Neural cell (in vitro differentiated cells): ENCODE data around the gene TPM2. TPM values are rescaled to one million over a fixed set of nuclear protein-coding genes. Genes with fewer than 3 reads are reported as not detected.

Experiments
- H2AFZ ChIP-seq: fragments of 200-600, 300-800 bp; sonication (generic), shearing (Covaris generic); 2 replicates; pipeline ENCODE4 v1.6.0; 2014; ENCODE audit warnings: low read depth, mild to moderate bottlenecking, antibody characterized with exemption, low read length, moderate library complexity
- H3F3A ChIP-seq: fragments of 200-600 bp; shearing (Covaris generic); 2 replicates; pipeline ENCODE4 v1.6.1; 2016; ENCODE audit warnings: mild to moderate bottlenecking, moderate library complexity, mixed read lengths, antibody characterized with exemption, low read length; ENCODE audit not compliant: insufficient read depth, poor library complexity, severe bottlenecking
- H3K27ac ChIP-seq: fragments of 200-600, 300-800 bp; sonication (generic), shearing (Covaris generic); 2 replicates; pipeline ENCODE4 v1.5.1; 2014; ENCODE audit warnings: mild to moderate bottlenecking, low read length, moderate library complexity
- H3K27me3 ChIP-seq: fragments of 300-800, 200-600 bp; sonication (generic), shearing (Covaris generic); 2 replicates; pipeline ENCODE4 v1.6.0; 2014; ENCODE audit warnings: mild to moderate bottlenecking, low read depth, low read length, moderate library complexity; ENCODE audit not compliant: insufficient read depth
- H3K36me3 ChIP-seq: fragments of 300-800, 200-600 bp; sonication (generic), shearing (Covaris generic); 2 replicates; pipeline ENCODE4 v1.5.1; 2014; ENCODE audit warnings: mild to moderate bottlenecking, antibody characterized with exemption, low read length, moderate library complexity; ENCODE audit not compliant: insufficient read depth
- H3K4me2 ChIP-seq: fragments of 300-800, 200-600 bp; sonication (generic), shearing (Covaris generic); 2 replicates; pipeline ENCODE4 v1.6.0; 2014; ENCODE audit warnings: mild to moderate bottlenecking, low read length
- H3K4me3 ChIP-seq: fragments of 300-800, 200-600 bp; sonication (generic), shearing (Covaris generic); 2 replicates; pipeline ENCODE4 v1.5.1; 2014; ENCODE audit warnings: mild to moderate bottlenecking, low read length, moderate library complexity
- H3K79me2 ChIP-seq: fragments of 200-600 bp; shearing (Covaris generic); replicated peaks from 2 replicates; pipeline ENCODE4 v1.6.0; 2014; ENCODE audit warnings: mild to moderate bottlenecking, low read length, moderate library complexity; ENCODE audit not compliant: insufficient read depth
- H3K9ac ChIP-seq: fragments of 300-800, 200-600 bp; sonication (generic), shearing (Covaris generic); 2 replicates; pipeline ENCODE4 v1.6.1; 2016; ENCODE audit warnings: mild to moderate bottlenecking, low read length, mixed read lengths
- H3K9me2 ChIP-seq: fragments of 200-600 bp; shearing (Covaris generic); 2 replicates; pipeline ENCODE4 v1.6.1; 2016; ENCODE audit warnings: mild to moderate bottlenecking, low read length, mixed read lengths; ENCODE audit not compliant: insufficient read depth
- H3K9me3 ChIP-seq: fragments of 200-600, 300-800 bp; sonication (generic), shearing (Covaris generic); 2 replicates; pipeline ENCODE4 v1.6.1; 2016; ENCODE audit warnings: mild to moderate bottlenecking, mixed run types, low read length, moderate library complexity, mixed read lengths
- H4K20me1 ChIP-seq: fragments of 200-600 bp; shearing (Covaris generic); 2 replicates; pipeline ENCODE4 v1.6.1; 2016; ENCODE audit warnings: mild to moderate bottlenecking, mixed run types; ENCODE audit not compliant: insufficient read depth
- CTCF ChIP-seq: fragments of 450-650 bp; IDR thresholded peaks from 2 replicates; pipeline ENCODE4 v1.5.1; 2014; ENCODE audit warnings: antibody characterized with exemption, mild to moderate bottlenecking, moderate library complexity; ENCODE audit not compliant: poor library complexity, severe bottlenecking
- EP300 ChIP-seq: fragments of 450-650 bp; conservative IDR thresholded peaks from 2 replicates; pipeline ENCODE4 v1.6.1; 2014; ENCODE audit warnings: antibody characterized with exemption, mild to moderate bottlenecking, moderate library complexity; ENCODE audit not compliant: poor library complexity, severe bottlenecking
- EZH2 ChIP-seq: fragments of 200-600, 300-800 bp; shearing (Covaris generic), sonication (generic); IDR thresholded peaks from 2 replicates; pipeline ENCODE4 v1.6.1; 2014; ENCODE audit warnings: antibody characterized with exemption, low read length, borderline replicate concordance, mild to moderate bottlenecking; ENCODE audit not compliant: insufficient read depth, poor library complexity, severe bottlenecking
- MXI1 ChIP-seq: fragments of 450-650 bp; conservative IDR thresholded peaks from 2 replicates; pipeline ENCODE4 v1.6.1; 2014; ENCODE audit warnings: antibody characterized with exemption, mild to moderate bottlenecking; ENCODE audit not compliant: poor library complexity, severe bottlenecking
- POLR2AphosphoS5 ChIP-seq: IDR thresholded peaks from 2 replicates; pipeline ENCODE4 v1.6.1; 2012
- RAD21 ChIP-seq: fragments of 450-650 bp; conservative IDR thresholded peaks from 2 replicates; pipeline ENCODE4 v1.6.1; 2014; ENCODE audit warnings: antibody characterized with exemption, mild to moderate bottlenecking, moderate library complexity
- REST ChIP-seq: IDR thresholded peaks from 2 replicates; pipeline ENCODE4 v1.6.1; 2012; ENCODE audit warnings: borderline replicate concordance
- SMC3 ChIP-seq: fragments of 450-650 bp; conservative IDR thresholded peaks from 2 replicates; pipeline ENCODE4 v1.6.1; 2014; ENCODE audit warnings: antibody characterized with exemption, mild to moderate bottlenecking, moderate library complexity; ENCODE audit not compliant: poor library complexity
- TAF1 ChIP-seq: IDR thresholded peaks from 2 replicates; pipeline ENCODE4 v1.6.1; 2012; ENCODE audit warnings: low read depth
- polyA plus RNA-seq: library from polyadenylated mRNA; depleted of rRNA; stranded (reverse); fragments of >200 nt; gene quantifications from 2 replicates; pipeline ENCODE4 v1.2.3, GENCODE V29; 2014

Gene TPM2
- polyA plus RNA-seq, 1 donor from 2014 or later = not detected

GRCh38 chr9:35682051-35682450, 7.7 kb downstream of the TPM2 start:
- no peak overlapping the region for H2AFZ ChIP-seq
- H3K9me3 ChIP-seq = no peaks in the 10 kb centered on the region
- no peaks in the 10 kb centered on the region for H3K9me2 ChIP-seq
- no peaks in the 10 kb centered on the region for H4K20me1 ChIP-seq
- no peak overlapping the region for H3K27ac ChIP-seq
- no peaks in the 10 kb centered on the region for H3K79me2 ChIP-seq
- no peaks in the 10 kb centered on the region for H3F3A ChIP-seq
- TF ChIP-seq EZH2 (no peak), SMC3 (no peak), REST (no peak), MXI1 (no peak), TAF1 (no peak), RAD21 (no peak), EP300 (no peak), POLR2AphosphoS5 (no peak), CTCF (no peak)
- no peaks in the 10 kb centered on the region for H3K36me3 ChIP-seq
- no peak overlapping the region for H3K9ac ChIP-seq
- no peaks in the 10 kb centered on the region for H3K27me3 ChIP-seq
- H3K4me3 ChIP-seq = no peak overlapping the region
- H3K4me2 ChIP-seq = no peak overlapping the region

- Histone ChIP-seq H3F3A (no peaks in the 10 kb centered on the region), H3K9me3 (no peaks in the 10 kb centered on the region), H3K4me2 (no peak overlapping the region), H3K4me3 (no peak overlapping the region), H3K27ac (no peak overlapping the region), H3K36me3 (no peaks in the 10 kb centered on the region), H3K27me3 (no peaks in the 10 kb centered on the region), H2AFZ (no peak overlapping the region), H3K9me2 (no peaks in the 10 kb centered on the region), H4K20me1 (no peaks in the 10 kb centered on the region), H3K79me2 (no peaks in the 10 kb centered on the region), H3K9ac (no peak overlapping the region)
- TF ChIP-seq CTCF (no peak), REST (no peak), EZH2 (no peak), MXI1 (no peak)
Measured at GRCh38 chr9:35681341-35682002, 8.3 kb downstream of the TPM2 start.
